ENCODE data around the gene GALNT15.

GALNT15 gene

GRCh38 chr3:16130066-16130465, 44.4 kb upstream of the GALNT15 start:
- no peak overlapping the region for H3K9ac ChIP-seq (ENCODE audit: low read length)
- H3K36me3 ChIP-seq (ENCODE audit: insufficient read depth, low read length): no peaks in the 10 kb centered on the region
- 0 out of 2 replicates have a peak, but pooled peaks cover 3% of the 10 kb centered on the region for H3K27me3 ChIP-seq (ENCODE audit: insufficient read depth, low read length)
- no peak overlapping the region for H2AFZ ChIP-seq (ENCODE audit: low read length)
- no peak overlapping the region for H3K4me3 ChIP-seq (ENCODE audit: low read depth, low read length, poor library complexity, severe bottlenecking)
- no peak overlapping the region for H3K27ac ChIP-seq (ENCODE audit: low read depth, low read length, poor library complexity, severe bottlenecking)
- H3K9me2 ChIP-seq (ENCODE audit: low read depth, low read length): no peaks in the 10 kb centered on the region
- no peaks in the 10 kb centered on the region for H4K20me1 ChIP-seq (ENCODE audit: insufficient read depth, low read length)
- no peaks in the 10 kb centered on the region for H3F3A ChIP-seq (ENCODE audit: insufficient read depth, low read length)
- no peak overlapping the region for H3K4me2 ChIP-seq (ENCODE audit: low read length)
- H3K4me1 ChIP-seq (ENCODE audit: insufficient read depth, low read length, severe bottlenecking): no peaks in the 10 kb centered on the region
- H3K79me2 ChIP-seq (ENCODE audit: insufficient read depth, low read length): no peaks in the 10 kb centered on the region
- H3K9me3 ChIP-seq (ENCODE audit: low read length): no peaks in the 10 kb centered on the region
- TF ChIP-seq, protein P1, sequence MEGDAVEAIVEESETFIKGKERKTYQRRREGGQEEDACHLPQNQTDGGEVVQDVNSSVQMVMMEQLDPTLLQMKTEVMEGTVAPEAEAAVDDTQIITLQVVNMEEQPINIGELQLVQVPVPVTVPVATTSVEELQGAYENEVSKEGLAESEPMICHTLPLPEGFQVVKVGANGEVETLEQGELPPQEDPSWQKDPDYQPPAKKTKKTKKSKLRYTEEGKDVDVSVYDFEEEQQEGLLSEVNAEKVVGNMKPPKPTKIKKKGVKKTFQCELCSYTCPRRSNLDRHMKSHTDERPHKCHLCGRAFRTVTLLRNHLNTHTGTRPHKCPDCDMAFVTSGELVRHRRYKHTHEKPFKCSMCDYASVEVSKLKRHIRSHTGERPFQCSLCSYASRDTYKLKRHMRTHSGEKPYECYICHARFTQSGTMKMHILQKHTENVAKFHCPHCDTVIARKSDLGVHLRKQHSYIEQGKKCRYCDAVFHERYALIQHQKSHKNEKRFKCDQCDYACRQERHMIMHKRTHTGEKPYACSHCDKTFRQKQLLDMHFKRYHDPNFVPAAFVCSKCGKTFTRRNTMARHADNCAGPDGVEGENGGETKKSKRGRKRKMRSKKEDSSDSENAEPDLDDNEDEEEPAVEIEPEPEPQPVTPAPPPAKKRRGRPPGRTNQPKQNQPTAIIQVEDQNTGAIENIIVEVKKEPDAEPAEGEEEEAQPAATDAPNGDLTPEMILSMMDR (IDR thresholded peaks at IDR 0.05; ENCODE audit: low read length): no peak
- no peak for TF ChIP-seq EZH2 (IDR thresholded peaks at IDR 0.05; ENCODE audit: borderline replicate concordance, low read length)

DNA sequence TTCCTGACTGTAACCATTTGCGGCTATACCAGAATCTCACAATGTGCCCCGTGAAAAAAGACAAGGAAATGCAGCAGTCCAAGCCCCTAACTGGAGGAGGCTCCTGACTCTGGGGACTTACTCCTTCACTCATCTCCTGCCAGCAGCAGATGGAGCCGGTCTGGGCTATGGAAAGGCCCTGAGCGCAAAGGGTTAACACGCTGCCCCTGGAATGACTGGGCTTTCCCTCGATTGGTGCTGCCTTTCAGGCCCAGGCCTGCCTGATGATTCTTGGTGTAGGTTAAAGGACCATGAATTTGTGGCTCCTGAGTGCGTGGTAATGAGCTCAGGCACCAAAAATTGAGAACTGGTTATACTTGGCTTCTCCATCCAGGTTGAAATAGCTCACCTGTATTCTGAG, 42.3 kb upstream of the GALNT15 start:
- no peaks in the 10 kb centered on the region for H3K36me3 ChIP-seq (ENCODE audit: insufficient read depth, low read length)
- H2AFZ ChIP-seq (ENCODE audit: low read length): no peak overlapping the region
- no peaks in the 10 kb centered on the region for H3K79me2 ChIP-seq (ENCODE audit: insufficient read depth, low read length)
- H3K27ac ChIP-seq (ENCODE audit: low read depth, low read length, poor library complexity, severe bottlenecking): no peak overlapping the region
- H3F3A ChIP-seq (ENCODE audit: insufficient read depth, low read length): no peaks in the 10 kb centered on the region
- H3K4me1 ChIP-seq (ENCODE audit: insufficient read depth, low read length, severe bottlenecking): no peaks in the 10 kb centered on the region
- no peaks in the 10 kb centered on the region for H3K9me2 ChIP-seq (ENCODE audit: low read depth, low read length)
- peaks cover 3% of the 10 kb centered on the region; the same call in 1 of the 2 replicates for H3K27me3 ChIP-seq (ENCODE audit: insufficient read depth, low read length)
- H4K20me1 ChIP-seq (ENCODE audit: insufficient read depth, low read length): no peaks in the 10 kb centered on the region
- no peak overlapping the region for H3K4me3 ChIP-seq (ENCODE audit: low read depth, low read length, poor library complexity, severe bottlenecking)
- H3K4me2 ChIP-seq (ENCODE audit: low read length): no peak overlapping the region
- H3K9ac ChIP-seq (ENCODE audit: low read length): no peak overlapping the region
- no peaks in the 10 kb centered on the region for H3K9me3 ChIP-seq (ENCODE audit: low read length)
- no peak for TF ChIP-seq EZH2 (IDR thresholded peaks at IDR 0.05; ENCODE audit: borderline replicate concordance, low read length)
- TF ChIP-seq, protein P1 (IDR thresholded peaks at IDR 0.05; ENCODE audit: low read length): no peak

- no peaks in the 10 kb centered on the region for H3F3A ChIP-seq (ENCODE audit: insufficient read depth, low read length)
- H3K79me2 ChIP-seq (ENCODE audit: insufficient read depth, low read length): no peaks in the 10 kb centered on the region
- H3K4me3 ChIP-seq (ENCODE audit: low read depth, low read length, poor library complexity, severe bottlenecking): no peak overlapping the region
- H3K27ac ChIP-seq (ENCODE audit: low read depth, low read length, poor library complexity, severe bottlenecking): no peak overlapping the region
- no peaks in the 10 kb centered on the region for H3K36me3 ChIP-seq (ENCODE audit: insufficient read depth, low read length)
- no peak overlapping the region for H2AFZ ChIP-seq (ENCODE audit: low read length)
- H3K9ac ChIP-seq (ENCODE audit: low read length): no peak overlapping the region
- H3K4me1 ChIP-seq (ENCODE audit: insufficient read depth, low read length, severe bottlenecking): no peaks in the 10 kb centered on the region
- no peaks in the 10 kb centered on the region for H3K9me3 ChIP-seq (ENCODE audit: low read length)
- no peak overlapping the region for H3K4me2 ChIP-seq (ENCODE audit: low read length)
- H4K20me1 ChIP-seq (ENCODE audit: insufficient read depth, low read length): no peaks in the 10 kb centered on the region
- H3K27me3 ChIP-seq (ENCODE audit: insufficient read depth, low read length): peaks cover 3% of the 10 kb centered on the region; the same call in 1 of the 2 replicates
- TF ChIP-seq, protein P1 (IDR thresholded peaks at IDR 0.05; ENCODE audit: low read length): no peak
- no peak for TF ChIP-seq EZH2 (IDR thresholded peaks at IDR 0.05; ENCODE audit: borderline replicate concordance, low read length)
- no peaks in the 10 kb centered on the region for H3K9me2 ChIP-seq (ENCODE audit: low read depth, low read length)
Observed at GRCh38 chr3:16132928-16133327, 41.6 kb upstream of the GALNT15 start.
